BLaER1 treated with 17β-estradiol and CSF1 and Interleukin-3, amounts not matched to agents 10 nM and 100 nM (cell line): ENCODE measurements around the gene FGD5.

Experiments used
- H3K27ac ChIP-seq, 11 experiments: shearing (Covaris generic); formaldehyde crosslinking; 2 replicates each; pipeline ENCODE4 v1.8.1; 2022
- H3K27me3 ChIP-seq, 11 experiments: shearing (Covaris generic); formaldehyde crosslinking; 2 replicates each; pipeline ENCODE4 v1.8.1; 2022
- H3K36me3 ChIP-seq, 11 experiments: shearing (Covaris generic); formaldehyde crosslinking; 2 replicates each; pipeline ENCODE4 v1.8.1; 2022
- H3K4me1 ChIP-seq, 10 experiments: shearing (Covaris generic); formaldehyde crosslinking; 2 replicates each; pipeline ENCODE4 v1.8.1; 2022
- H3K4me2 ChIP-seq, 11 experiments: shearing (Covaris generic); formaldehyde crosslinking; 2 replicates each; pipeline ENCODE4 v1.8.1; 2022
- H3K4me3 ChIP-seq, 10 experiments: shearing (Covaris generic); formaldehyde crosslinking; 2 replicates each; pipeline ENCODE4 v1.8.1; 2022
- H3K9ac ChIP-seq, 11 experiments: shearing (Covaris generic); formaldehyde crosslinking; 2 replicates each; pipeline ENCODE4 v1.8.1; 2022
- H3K9me3 ChIP-seq, 11 experiments: shearing (Covaris generic); formaldehyde crosslinking; replicated peaks in 1 of 11; 2 replicates each; pipeline ENCODE4 v1.8.1; 2022
- H4K20me1 ChIP-seq, 11 experiments: shearing (Covaris generic); formaldehyde crosslinking; 2 replicates each; pipeline ENCODE4 v1.8.1; 2022
- Cebpa-rat ChIP-seq, 11 experiments: shearing (Covaris generic); IDR thresholded peaks; 2 replicates each; pipeline ENCODE4 v1.8.1; 2022

FGD5 gene

DNA sequence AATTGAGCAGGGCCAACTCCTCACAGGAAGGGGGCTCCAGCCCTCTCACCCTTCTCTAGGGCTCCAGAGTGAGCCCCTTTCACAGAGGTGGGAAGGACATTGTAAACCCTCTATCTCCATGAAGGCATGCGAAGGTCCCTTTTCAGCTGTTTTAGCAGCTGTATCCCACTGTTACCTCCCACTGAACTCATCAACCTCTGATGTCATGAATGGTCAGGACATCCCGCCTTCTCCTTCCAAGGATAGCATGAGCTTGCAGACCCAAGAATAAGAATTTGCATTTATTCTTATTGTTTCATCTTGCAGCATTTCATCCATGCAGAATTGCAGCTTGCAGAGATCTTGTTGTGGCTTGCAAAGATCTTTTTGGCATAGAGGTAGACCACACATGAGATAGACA lies 24.3 kb upstream of the FGD5 start:
- Histone ChIP-seq H3K27ac (no peak overlapping the region), H3K9ac (no peak overlapping the region), H3K9me3 (no peaks in the 10 kb centered on the region), H3K4me1 (peaks cover 0 to 28% (median 16%) of the 10 kb centered on the region in 10 experiments; a peak in 16 of 20 replicates), H3K4me3 (no peak overlapping the region), H3K36me3 (no peaks in the 10 kb centered on the region), H4K20me1 (no peaks in the 10 kb centered on the region), H3K27me3 (no peaks in the 10 kb centered on the region; a peak in 1 of 22 replicates), H3K4me2 (peak overlapping the region in 2 of 11 experiments; percentile 66 to 84; a peak in 2 of 22 replicates)
- TF ChIP-seq Cebpa-rat (IDR thresholded peaks at IDR 0.05): no peak

DNA sequence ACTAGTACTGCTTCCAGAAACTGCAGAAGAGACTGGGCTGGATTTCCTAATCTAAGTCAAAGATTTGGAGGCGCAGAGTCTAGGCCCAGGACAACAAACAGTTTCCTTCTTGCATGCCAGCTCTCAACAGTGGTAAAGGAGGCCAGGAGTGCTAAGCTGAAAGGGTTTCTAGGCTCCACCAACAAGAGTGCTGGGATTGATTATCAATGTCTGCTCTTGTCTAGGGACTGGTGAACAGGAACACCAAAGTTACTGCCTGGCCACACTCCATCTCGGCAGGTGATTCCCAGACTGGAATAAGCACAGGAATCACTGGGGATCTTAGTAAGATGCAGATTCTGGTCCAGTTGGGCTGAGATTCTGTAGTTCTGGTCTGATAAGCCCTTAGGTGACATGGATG lies 22.8 kb upstream of the FGD5 start:
- no peak overlapping the region for H3K4me2 ChIP-seq
- no peaks in the 10 kb centered on the region for H4K20me1 ChIP-seq
- no peaks in the 10 kb centered on the region for H3K36me3 ChIP-seq
- no peaks in the 10 kb centered on the region; a peak in 1 of 22 replicates for H3K27me3 ChIP-seq
- H3K9me3 ChIP-seq: no peaks in the 10 kb centered on the region
- no peak overlapping the region for H3K9ac ChIP-seq
- H3K4me1 ChIP-seq: peaks cover 0 to 28% (median 16%) of the 10 kb centered on the region in 10 experiments; a peak in 16 of 20 replicates
- no peak for TF ChIP-seq Cebpa-rat (IDR thresholded peaks at IDR 0.05)
- H3K4me3 ChIP-seq: no peak overlapping the region
- no peak overlapping the region for H3K27ac ChIP-seq

- TF ChIP-seq Cebpa-rat (IDR thresholded peaks at IDR 0.05): no peak
- H4K20me1 ChIP-seq: no peaks in the 10 kb centered on the region
- no peaks in the 10 kb centered on the region for H3K9me3 ChIP-seq
- H3K4me2 ChIP-seq: no peak overlapping the region
- no peaks in the 10 kb centered on the region for H3K36me3 ChIP-seq
- H3K27me3 ChIP-seq: no peaks in the 10 kb centered on the region; a peak in 1 of 22 replicates
- peaks cover 0 to 26% (median 16%) of the 10 kb centered on the region in 10 experiments; a peak in 16 of 20 replicates for H3K4me1 ChIP-seq
- no peak overlapping the region for H3K4me3 ChIP-seq
- H3K27ac ChIP-seq: no peak overlapping the region
- no peak overlapping the region for H3K9ac ChIP-seq
Measured at GRCh38 chr3:14796403-14797077, 22.2 kb upstream of the FGD5 start.

- H3K36me3 ChIP-seq: no peaks in the 10 kb centered on the region
- peaks cover 0 to 17% (median 12%) of the 10 kb centered on the region in 10 experiments; a peak in 16 of 20 replicates for H3K4me1 ChIP-seq
- H3K4me2 ChIP-seq: no peak overlapping the region
- no peak overlapping the region for H3K9ac ChIP-seq
- H4K20me1 ChIP-seq: no peaks in the 10 kb centered on the region
- no peaks in the 10 kb centered on the region for H3K9me3 ChIP-seq
- H3K4me3 ChIP-seq: no peak overlapping the region
- H3K27me3 ChIP-seq: no peaks in the 10 kb centered on the region; a peak in 1 of 22 replicates
- H3K27ac ChIP-seq: no peak overlapping the region
- TF ChIP-seq Cebpa-rat (IDR thresholded peaks at IDR 0.05): no peak
Measured at GRCh38 chr3:14797731-14798130, 21.0 kb upstream of the FGD5 start.

GRCh38 chr3:14798231-14798630 lies 20.5 kb upstream of the FGD5 start:
- no peak overlapping the region for H3K4me3 ChIP-seq
- TF ChIP-seq Cebpa-rat (IDR thresholded peaks at IDR 0.05): no peak
- H3K27me3 ChIP-seq: no peaks in the 10 kb centered on the region; a peak in 1 of 22 replicates
- H3K27ac ChIP-seq: no peak overlapping the region
- no peaks in the 10 kb centered on the region for H4K20me1 ChIP-seq
- no peak overlapping the region for H3K4me2 ChIP-seq
- H3K36me3 ChIP-seq: no peaks in the 10 kb centered on the region
- H3K4me1 ChIP-seq: peaks cover 0 to 13% (median 8%) of the 10 kb centered on the region in 10 experiments; a peak in 17 of 20 replicates
- no peak overlapping the region for H3K9ac ChIP-seq
- H3K9me3 ChIP-seq: no peaks in the 10 kb centered on the region

DNA sequence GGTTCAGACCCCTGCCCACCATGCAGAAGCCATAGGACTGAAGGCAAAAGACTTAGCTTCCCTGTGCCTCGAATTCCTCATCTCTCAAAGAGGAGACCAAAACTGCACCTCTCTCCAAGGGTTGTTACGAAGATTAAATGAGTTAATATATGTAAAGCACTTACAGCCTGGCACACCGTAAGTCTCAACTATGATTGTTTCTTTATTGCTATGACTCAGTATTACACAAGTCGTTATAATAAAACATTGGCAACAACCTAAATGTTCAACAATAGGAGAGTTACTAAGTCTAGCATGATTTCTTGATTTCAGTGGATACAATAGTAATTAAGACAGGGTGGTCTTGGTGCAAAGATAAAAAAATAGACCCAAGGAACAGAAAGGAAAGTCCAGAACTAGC lies 19.6 kb upstream of the FGD5 start:
- peaks cover 6 to 13% (median 9%) of the 10 kb centered on the region in 10 experiments for H3K4me1 ChIP-seq
- no peak overlapping the region for H3K27ac ChIP-seq
- 0 out of 22 replicates have a peak overlapping the region, but pooled peaks of 1 of the 11 experiments have one; percentile 8 for H3K4me2 ChIP-seq
- H3K4me3 ChIP-seq: no peak overlapping the region
- no peaks in the 10 kb centered on the region for H4K20me1 ChIP-seq
- no peak overlapping the region for H3K9ac ChIP-seq
- no peaks in the 10 kb centered on the region; a peak in 1 of 22 replicates for H3K27me3 ChIP-seq
- H3K36me3 ChIP-seq: no peaks in the 10 kb centered on the region
- no peak for TF ChIP-seq Cebpa-rat (IDR thresholded peaks at IDR 0.05)
- no peaks in the 10 kb centered on the region for H3K9me3 ChIP-seq

DNA sequence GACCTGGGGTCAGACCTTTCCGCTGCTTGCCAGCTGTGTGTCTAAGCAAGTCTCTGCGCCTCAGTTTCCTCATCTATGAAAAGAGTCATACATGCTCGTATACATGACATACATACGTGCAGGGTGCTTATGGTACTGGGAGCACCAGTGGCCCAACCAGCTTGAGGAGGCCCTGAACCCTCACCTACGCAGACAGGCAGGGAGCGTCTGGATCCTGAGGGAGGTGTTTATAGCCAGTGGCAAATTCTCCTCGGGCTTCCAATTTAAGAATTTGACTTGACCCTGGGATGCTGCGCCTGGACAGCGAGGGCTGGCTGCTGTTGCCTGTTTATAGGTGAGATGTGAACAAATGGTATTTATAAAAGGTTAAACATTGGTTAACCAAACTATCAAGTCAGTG lies 17.7 kb upstream of the FGD5 start:
- no peak overlapping the region for H3K27ac ChIP-seq
- no peaks in the 10 kb centered on the region; a peak in 1 of 22 replicates for H3K27me3 ChIP-seq
- no peaks in the 10 kb centered on the region for H4K20me1 ChIP-seq
- H3K4me2 ChIP-seq: no peak overlapping the region
- no peak for TF ChIP-seq Cebpa-rat (IDR thresholded peaks at IDR 0.05)
- H3K4me1 ChIP-seq: peaks cover 19 to 32% (median 27%) of the 10 kb centered on the region in 10 experiments
- H3K4me3 ChIP-seq: no peak overlapping the region
- H3K9ac ChIP-seq: no peak overlapping the region
- H3K9me3 ChIP-seq: no peaks in the 10 kb centered on the region
- H3K36me3 ChIP-seq: no peaks in the 10 kb centered on the region

GRCh38 chr3:14801668-14802380 lies 16.9 kb upstream of the FGD5 start:
- no peaks in the 10 kb centered on the region for H4K20me1 ChIP-seq
- TF ChIP-seq Cebpa-rat (IDR thresholded peaks at IDR 0.05): no peak
- no peak overlapping the region for H3K4me2 ChIP-seq
- H3K9me3 ChIP-seq: no peaks in the 10 kb centered on the region
- no peaks in the 10 kb centered on the region; a peak in 1 of 22 replicates for H3K27me3 ChIP-seq
- H3K9ac ChIP-seq: no peak overlapping the region
- no peak overlapping the region for H3K4me3 ChIP-seq
- H3K27ac ChIP-seq: no peak overlapping the region
- no peaks in the 10 kb centered on the region for H3K36me3 ChIP-seq
- H3K4me1 ChIP-seq: peaks cover 27 to 40% (median 34%) of the 10 kb centered on the region in 10 experiments

- no peak for TF ChIP-seq Cebpa-rat (IDR thresholded peaks at IDR 0.05)
- Histone ChIP-seq H3K4me1 (peaks cover 31 to 45% (median 40%) of the 10 kb centered on the region in 10 experiments), H4K20me1 (no peaks in the 10 kb centered on the region), H3K36me3 (no peaks in the 10 kb centered on the region), H3K4me3 (no peak overlapping the region), H3K27me3 (no peaks in the 10 kb centered on the region; a peak in 1 of 22 replicates), H3K9me3 (no peaks in the 10 kb centered on the region), H3K27ac (no peak overlapping the region), H3K4me2 (no peak overlapping the region), H3K9ac (no peak overlapping the region)
Measured at GRCh38 chr3:14802381-14802731, 16.4 kb upstream of the FGD5 start.
